A172 (cell line): Measurements from ENCODE around the gene FCAR. TPM values are rescaled to one million over a fixed set of nuclear protein-coding genes. Genes with fewer than 3 reads are reported as not detected.
"Not testable (repeated sequence)": the region's sequence is repeated elsewhere in the genome, so short reads cannot be mapped to it uniquely, and the experiment has no call there.

Experiments
- DNase-seq: peaks from one replicate; pipeline ENCODE4 v3.0.0-alpha.2; 2015; ENCODE audit warnings: low spot score
- total RNA-seq: library from RNA; depleted of rRNA; stranded (reverse); fragments of >200 nt; shearing (Covaris generic); gene quantifications from 2 replicates; pipeline ENCODE4 v1.2.3, GENCODE V29; 2014

FCAR gene
- total RNA-seq, 1 experiment from 2014 or later: not detected

DNA sequence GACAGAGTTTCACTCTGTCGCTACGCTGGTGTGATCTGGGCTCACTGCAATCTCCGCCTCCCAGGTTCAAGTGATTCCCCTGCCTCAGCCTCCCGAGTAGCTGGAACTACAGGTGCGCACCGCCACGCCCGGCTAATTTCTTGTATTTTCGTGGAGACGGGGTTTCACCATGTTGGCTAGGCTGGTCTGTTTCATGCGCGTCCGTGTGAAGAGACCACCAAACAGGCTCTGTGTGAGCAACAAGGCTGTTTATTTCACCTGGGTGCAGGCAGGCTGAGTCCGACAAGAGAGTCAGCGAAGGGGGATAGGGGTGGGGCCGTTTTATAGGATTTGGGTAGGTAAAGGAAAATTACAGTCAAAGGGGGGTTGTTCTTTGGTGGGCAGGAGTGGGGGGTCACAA is 20.1 kb downstream of the FCAR start:
- DNase-seq: not testable (repeated sequence)

DNA sequence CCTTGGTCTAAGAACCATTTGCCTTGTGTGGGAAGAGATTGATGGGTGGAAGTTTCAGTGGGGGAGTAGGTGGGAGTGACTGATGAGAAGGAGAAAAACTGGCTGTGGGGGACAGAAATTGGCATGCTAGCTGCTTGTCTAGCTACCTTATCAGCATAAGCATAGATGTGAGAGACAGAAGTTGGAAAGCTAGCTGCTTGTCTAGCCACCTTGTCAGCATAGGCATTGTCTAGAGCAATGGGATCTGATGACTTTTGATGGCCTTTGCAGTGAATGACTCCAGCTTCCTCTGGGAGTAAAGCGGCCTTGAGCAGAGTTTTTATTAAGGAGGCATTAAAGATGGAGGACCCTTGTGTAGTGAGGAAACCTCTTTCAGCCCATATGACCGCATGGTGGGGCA is 22.0 kb downstream of the FCAR start:
- no peak for DNase-seq

DNA sequence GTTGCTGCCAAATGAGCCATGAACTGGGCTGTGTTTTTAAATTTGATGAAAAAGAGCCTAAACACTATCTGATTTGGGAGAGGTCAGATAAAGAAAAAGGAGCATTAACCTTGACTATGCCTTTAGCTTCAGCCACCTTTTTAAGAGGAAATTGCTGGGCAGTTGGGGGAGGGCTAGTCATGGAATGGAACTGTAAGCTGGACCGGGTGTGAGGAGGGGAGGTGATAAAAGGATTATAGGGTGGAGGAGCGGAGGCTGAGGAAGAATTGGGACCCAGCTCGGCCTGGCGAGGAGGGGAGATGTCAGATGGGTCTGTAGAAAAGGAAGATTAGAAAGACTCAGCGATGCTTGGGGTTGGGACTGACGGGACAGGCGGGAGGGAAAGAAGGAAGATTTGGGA is 24.6 kb downstream of the FCAR start:
- DNase-seq: not testable (repeated sequence)

DNA sequence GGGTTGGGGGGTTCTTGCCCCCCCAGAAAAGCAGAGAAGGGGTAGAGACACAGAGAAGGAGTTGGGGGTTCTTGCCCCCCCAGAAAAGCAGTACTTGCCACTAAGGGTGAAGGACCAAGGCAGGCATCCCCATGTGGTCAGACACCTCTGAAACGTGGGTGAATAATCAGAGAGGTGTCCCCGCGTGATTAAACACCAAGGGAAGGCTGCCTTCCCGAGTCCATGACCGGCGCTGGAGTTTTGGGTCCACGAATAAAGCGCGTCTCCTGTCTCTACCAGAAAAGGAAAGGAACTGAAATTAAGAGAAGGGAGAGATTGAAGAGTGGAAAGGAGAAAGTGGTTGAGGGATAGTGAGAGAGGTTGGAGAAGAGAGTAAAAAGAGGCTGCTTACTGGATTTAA is 25.6 kb downstream of the FCAR start:
- not testable (repeated sequence) for DNase-seq

DNA sequence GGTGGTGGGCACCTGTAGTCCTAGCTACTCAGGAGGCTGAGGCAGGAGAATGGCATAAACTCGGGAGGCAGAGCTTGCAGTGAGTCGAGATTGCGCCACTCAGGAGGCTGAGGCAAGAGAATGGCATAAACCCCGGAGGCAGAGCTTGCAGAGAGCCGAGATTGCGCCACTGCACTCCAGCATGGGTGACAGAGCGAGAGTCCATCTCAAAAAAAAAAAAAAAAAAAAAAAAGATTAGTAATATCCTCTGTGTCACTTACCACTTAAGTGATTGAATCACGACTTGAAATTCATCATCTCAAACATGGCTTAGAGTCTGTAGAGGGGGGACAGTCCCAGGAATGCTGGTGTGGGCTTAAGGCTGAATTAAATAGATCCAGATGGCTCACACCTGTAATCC is 27.1 kb downstream of the FCAR start:
- not testable (repeated sequence) for DNase-seq

DNA sequence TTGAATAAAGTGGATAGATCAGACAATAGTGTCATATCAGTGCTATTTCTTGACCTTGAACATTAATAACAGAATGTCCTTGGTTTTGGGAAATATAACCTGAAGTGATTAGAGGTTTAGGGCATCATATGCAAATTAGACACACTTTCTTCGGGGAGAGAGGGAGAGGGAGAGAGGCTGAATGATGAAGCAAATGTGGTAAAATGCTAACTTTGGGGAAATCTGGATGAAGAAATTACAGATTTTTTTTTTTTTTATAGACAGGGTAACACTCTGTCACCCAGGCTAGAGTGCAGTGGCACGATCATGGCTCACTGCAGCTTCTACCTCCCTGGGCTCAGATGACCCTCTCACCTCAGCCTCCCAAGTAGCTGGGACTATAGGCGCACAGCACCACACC is 28.0 kb downstream of the FCAR start:
- no peak for DNase-seq

DNA sequence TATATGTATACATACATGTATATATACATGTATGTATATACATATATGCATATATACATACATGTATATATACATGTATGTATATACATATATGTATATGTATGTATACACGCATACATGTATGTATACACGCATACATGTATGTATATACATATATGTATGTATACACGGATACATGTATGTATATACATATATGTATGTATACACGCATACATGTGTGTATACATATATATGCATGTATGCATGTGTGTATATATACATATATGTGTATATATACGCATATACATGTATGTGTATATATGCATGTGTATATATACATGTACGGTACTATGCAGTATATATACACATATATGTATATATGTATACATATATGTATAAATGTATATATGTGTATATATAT is 29.3 kb downstream of the FCAR start:
- DNase-seq: no peak

DNA sequence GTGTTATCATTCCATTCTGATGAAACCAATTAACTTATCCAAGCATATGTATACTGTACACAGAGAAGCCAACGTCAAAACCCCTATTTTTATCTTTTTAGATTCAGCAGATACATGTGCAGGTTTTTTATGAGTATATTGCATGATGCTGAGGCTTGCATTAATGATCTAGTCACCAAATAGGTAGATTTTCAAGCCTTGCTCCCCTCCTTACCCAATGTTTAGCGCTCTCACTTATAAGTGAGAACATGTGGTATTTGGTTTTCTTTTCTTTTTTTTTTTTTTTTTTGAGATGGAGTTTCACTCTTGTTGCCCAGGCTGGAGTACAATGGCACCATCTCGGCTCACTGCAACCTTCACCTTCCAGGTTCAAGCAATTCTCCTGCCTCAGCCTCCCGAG is 30.2 kb downstream of the FCAR start:
- DNase-seq: not testable (repeated sequence)

DNA sequence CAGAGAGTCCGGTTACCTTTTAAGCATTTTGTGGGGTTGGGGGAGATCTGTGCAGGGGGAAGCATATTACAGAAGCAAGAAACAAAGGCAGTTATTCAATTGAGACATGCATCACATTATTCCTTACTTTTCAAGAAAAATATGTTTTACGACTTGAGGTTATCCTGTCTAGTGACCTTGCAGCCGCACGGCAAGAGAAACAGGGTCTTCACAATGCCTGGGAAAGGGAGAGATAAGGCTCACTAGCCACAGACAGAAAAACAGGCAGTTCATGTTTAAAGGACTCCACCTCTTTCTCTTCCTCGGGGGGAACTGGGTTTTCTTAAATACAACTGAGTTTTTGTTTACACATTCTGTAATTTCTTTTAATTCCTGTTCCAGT is 31.4 kb downstream of the FCAR start:
- DNase-seq: no peak

DNA sequence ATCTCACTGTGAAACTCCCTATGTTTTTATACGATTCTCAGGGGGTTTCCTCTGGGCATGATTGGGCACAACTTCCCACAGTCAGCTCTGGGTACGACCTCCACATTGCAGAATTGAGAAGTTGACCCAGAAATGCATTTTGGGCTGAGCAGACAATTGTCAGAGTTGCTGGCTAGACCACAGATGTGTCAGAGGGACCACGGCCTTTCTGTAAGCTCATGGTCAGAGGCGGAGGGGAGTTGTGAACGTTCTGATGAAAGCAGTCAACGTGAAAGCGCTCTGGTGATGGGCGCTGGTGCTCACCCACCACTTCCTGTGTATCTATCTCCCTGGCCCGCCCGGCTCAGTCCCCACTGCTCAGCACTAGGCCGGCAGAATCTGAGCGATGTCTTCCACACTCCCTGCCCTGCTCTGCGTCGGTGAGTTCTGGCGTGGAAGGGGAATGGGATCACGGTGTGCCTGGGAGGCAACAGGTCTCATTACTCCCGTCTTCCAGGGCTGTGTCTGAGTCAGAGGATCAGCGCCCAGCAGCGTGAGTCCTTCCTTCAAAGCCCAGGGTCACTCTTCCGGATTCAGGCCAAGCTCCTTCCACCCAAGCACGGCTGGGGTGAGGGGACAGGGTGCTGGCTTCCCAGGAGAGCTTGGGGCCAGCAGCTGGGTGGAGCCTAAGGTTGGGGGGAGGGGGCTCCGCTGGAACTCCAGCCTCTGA is 31.9 kb downstream of the FCAR start, which contains the start of gene NCR1:
NCR1 (plus strand) TSS at position 346 of the 709 bp plus-strand sequence; CDS start at position 386, 40 bp downstream.
- no peak for DNase-seq

DNA sequence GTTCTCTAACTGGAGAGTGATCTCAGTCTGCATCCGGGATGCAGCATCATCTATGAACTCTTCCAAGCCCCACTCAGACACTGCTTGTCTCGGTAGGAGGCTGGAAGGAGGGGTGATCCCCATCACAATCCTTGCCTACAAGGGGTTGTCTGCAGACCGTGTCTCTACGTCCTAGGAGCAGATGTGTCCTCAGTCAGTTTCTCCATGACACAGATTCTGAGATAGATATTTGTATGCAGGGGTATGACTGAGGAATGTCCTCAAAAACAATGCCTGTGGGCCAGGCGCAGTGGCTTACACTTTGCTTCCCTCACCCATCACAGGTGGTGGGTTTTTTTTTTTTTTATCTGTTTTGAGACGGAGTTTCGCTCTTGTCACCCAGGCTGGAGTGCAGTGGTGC is 32.8 kb downstream of the FCAR start:
- no peak for DNase-seq

DNA sequence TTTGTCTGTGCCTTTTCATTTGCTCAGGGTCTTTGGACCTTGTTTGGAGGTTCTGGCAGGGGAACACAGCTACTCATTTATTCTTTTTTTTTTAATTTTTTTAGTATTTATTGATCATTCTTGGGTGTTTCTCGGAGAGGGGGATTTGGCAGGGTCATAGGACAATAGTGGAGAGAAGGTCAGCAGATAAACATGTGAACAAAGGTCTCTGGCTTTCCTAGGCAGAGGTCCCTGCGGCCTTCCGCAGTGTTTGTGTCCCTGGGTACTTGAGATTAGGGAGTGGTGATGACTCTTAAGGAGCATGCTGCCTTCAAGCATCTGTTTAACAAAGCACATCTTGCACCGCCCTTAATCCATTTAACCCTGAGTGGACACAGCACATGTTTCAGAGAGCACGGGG is 33.9 kb downstream of the FCAR start:
- not testable (repeated sequence) for DNase-seq

DNA sequence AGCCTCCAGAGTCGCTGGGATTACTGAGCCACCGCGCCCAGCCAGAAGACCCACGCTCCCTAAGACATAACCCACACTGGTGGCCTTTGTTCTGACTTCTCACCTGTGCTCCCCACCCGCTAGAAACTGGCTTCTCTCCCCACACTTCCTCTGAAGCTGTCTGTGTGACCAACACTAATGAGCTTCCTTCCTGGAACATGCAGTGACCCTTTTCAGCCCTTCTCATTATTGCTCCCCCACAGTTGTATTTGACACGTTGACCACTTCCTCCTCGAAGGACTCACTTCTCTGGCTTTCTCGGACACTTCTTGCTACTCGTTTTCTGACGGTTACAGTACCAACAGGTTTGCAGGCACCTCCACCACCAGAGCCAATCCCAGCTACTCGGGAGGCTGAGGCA is 42.8 kb downstream of the FCAR start:
- DNase-seq: no peak

DNA sequence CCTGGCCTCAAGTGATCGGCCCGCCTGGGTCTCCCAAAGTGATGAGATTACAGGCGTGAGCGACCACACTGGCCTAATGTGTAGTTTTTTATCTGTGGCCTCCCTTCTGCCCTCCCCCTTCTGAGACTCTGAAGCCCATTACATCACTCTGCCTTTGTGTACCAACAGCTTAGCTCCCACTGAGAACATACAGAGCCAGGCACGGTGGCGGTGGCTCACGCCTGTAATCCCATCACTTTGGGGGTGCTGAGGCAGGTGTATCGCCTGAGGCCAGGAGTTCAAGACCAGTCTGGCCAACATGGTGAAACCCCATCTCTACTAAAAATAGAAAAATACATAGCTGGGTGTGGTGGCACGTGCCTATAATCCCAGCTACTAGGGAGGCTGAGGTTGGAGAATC is 44.5 kb downstream of the FCAR start:
- no peak for DNase-seq

DNA sequence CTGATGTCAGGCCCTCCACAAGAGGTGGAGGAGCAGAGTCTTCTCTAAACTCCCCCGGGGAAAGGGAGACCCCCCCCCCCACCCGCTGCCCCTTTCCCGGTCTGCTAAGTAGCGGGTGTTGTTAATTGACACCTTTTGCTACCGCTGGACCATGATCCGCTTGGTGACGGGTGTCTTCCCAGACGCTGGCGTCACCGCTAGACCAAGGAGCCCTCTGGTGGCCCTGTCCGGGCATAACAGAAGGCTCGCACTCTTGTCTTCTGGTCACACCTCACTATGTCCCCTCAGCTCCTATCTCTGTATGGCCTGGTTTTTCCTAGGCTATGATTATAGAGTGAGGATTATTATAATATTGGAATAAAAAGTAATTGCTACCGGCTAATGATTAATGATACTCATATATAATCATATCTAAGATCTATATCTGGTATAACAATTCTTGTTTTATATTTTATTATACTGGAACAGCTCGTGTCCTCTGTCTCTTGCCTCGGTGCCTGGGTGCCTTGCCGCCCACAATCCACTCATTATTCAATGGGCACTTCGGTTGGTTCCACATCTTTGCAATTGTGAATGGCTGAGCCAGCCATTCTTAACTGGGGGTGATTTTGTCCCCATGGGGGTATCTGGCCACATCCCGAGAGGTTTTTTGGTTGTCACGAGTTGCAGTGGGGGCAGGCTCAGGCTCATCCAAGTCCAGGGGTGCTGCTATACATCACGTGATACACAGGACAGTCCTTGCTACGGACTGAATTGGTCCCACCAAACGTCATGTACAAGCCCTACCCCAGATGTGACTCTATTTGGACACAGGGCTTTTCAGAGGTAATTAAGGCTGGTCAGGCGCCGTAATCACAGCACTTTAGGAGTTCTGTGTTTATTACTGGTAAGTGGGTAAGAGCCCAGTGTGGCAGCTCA is 45.9 kb downstream of the FCAR start:
- peak; percentile 29 for DNase-seq

DNA sequence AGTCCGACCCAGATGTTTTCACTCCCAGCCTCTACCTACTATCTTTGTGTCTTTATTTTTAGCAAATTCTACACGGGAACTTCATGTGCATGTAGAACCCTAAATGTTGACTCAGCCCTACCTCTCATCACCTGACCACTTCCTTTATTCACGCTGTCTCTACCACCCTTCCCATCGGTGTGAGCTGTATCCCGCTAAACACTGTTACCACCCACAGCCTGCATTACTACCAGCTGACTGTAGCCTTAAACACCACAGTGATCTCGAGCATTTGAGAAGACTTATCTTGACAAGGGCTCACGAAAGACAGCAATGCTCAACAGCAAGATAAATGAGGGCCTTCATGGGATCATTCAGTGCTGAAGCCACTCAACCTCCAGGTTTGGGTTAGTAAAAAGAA is 47.0 kb downstream of the FCAR start:
- no peak for DNase-seq

DNA sequence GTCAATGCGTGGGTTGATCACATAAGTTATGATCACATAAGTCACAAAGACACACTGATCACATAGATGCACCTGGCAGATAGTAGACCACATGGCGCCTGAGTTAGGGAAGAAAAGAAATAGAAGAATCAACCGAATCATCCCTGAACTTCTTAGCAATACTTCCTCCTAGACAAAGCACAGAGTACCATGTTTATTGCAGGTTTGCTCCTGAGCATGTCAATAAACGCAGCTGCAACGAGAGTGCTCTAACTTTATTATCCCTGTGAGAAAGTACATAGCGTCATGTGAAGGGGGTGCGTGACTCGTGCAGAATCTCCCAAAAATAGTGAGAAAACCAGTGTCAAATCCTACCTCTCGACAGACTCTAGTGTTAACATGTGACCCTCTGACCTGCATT is 49.2 kb downstream of the FCAR start:
- no peak for DNase-seq

DNA sequence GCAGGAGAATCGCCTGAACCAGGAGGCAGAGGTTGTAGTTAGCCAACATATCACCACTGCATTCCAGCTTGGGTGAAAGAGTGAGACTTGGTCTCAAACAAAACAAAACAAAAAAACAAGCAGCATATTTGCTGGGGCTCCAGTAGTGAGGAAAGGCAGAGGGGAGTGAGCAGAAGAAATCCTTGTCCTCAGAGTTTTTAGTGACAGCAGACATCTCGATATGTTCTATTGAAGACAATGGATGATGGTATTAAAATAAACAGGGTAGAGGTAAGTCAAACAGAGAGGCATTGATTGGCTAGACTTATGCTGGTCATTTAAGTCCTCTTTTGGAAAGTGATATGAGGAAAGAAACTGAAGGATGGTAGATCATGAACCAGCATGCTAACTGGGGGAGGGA is 54.3 kb downstream of the FCAR start:
- DNase-seq: no peak

DNA sequence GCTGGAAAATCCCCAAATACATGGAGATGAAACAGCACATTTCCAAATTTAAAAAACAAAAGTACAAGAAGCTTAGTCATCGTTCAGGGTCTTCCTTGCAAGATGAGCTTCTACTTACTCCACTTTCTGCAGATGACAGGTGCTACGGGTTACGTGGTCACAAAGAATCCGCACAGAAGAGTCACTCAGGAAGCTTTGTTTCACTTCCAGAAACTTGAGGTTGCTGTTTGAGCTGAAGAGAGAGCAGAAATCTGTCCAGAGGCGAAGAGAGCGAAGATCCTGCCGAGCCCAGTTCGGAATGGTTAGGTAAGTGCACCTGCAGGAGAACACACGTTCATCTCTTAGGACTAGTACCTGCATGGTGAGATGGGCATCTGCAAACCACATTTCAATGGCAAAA is 63.9 kb downstream of the FCAR start:
- DNase-seq: peak; percentile 19

DNA sequence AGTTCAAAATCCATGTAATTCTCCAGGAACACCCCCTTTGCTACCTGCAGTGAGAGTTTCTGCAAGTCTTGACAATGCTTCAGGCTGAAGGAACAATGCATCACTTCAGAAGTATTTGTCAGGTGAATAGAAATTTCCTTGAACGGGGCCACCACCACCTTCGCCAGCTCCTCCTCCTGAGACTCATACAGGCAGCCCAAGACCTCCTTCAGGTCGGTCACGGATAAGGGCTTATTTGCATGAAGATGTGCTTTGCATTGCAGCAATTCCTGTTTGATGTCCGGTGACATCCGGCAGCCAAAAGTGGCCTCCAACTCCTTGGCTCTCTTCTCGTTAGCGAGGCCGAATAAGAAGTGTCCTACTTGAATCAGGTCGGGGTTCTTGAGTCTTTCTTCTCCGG is 64.9 kb downstream of the FCAR start:
- DNase-seq: no peak

DNA sequence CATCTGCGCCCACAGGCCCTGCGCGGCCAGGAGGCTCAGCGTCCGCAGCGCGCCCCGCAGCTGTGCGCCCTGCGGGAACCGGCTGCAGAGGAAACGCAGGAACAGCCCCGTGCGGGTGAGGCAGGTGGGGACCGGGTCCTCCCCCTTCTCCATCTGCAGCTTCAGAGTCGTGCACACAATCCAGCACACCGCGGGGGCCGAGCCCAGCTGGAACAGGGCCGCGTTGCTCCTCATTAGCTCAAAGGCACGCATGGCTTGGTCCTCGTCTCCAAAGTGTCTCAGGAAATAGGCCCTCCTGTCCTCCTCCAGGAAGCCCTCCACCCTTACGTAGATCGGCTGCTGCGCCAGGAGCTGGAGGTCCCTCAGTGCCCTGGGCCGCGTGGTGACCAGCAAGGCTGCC is 65.5 kb downstream of the FCAR start:
- DNase-seq: not testable (repeated sequence)
